DOHH2 (cell line): ENCODE data around the gene MYH11.

ENCODE experiments used
- H3F3A ChIP-seq: fragments of 200-600 bp; sonication (generic), shearing (Covaris generic); 2 replicates; pipeline ENCODE4 v1.6.0; 2016; ENCODE audit warnings: antibody characterized with exemption, mild to moderate bottlenecking; ENCODE audit not compliant: control insufficient read depth, insufficient read depth
- H3K27ac ChIP-seq: fragments of 200-600 bp; sonication (generic); 2 replicates; pipeline ENCODE4 v1.5.1; 2014; ENCODE audit warnings: low read depth, mild to moderate bottlenecking, low read length, moderate library complexity
- H3K27me3 ChIP-seq: fragments of 200-600 bp; sonication (generic); 2 replicates; pipeline ENCODE4 v1.6.1; 2014; ENCODE audit warnings: mild to moderate bottlenecking, low read length, mixed read lengths; ENCODE audit not compliant: control insufficient read depth
- H3K36me3 ChIP-seq: fragments of 200-600 bp; sonication (generic); 2 replicates; pipeline ENCODE4 v1.6.1; 2014; ENCODE audit warnings: mild to moderate bottlenecking, low read length, moderate library complexity, mixed read lengths; ENCODE audit not compliant: control insufficient read depth
- H3K4me1 ChIP-seq: fragments of 200-600 bp; sonication (generic); 2 replicates; pipeline ENCODE4 v1.6.1; 2014; ENCODE audit warnings: mild to moderate bottlenecking, low read length, mixed read lengths; ENCODE audit not compliant: control insufficient read depth
- H3K4me2 ChIP-seq: fragments of 200-600 bp; sonication (generic); 2 replicates; pipeline ENCODE4 v1.6.0; 2014; ENCODE audit warnings: mild to moderate bottlenecking, low read length, moderate library complexity
- H3K4me3 ChIP-seq: fragments of 200-600 bp; sonication (generic); 2 replicates; pipeline ENCODE4 v1.5.1; 2014; ENCODE audit warnings: mild to moderate bottlenecking, low read length, mixed read lengths
- H3K79me2 ChIP-seq: fragments of 200-600 bp; sonication (generic); 2 replicates; pipeline ENCODE4 v1.6.1; 2014; ENCODE audit warnings: mild to moderate bottlenecking, low read length, mixed read lengths; ENCODE audit not compliant: control insufficient read depth
- H3K9me2 ChIP-seq: fragments of 200-600 bp; sonication (generic); replicated peaks from 2 replicates; pipeline ENCODE4 v1.6.1; 2014; ENCODE audit warnings: mild to moderate bottlenecking, low read length, mixed read lengths; ENCODE audit not compliant: control insufficient read depth
- H3K9me3 ChIP-seq: fragments of 200-600 bp; sonication (generic); 2 replicates; pipeline ENCODE4 v1.6.1; 2014; ENCODE audit warnings: antibody characterized with exemption, low read length, mixed read lengths; ENCODE audit not compliant: control insufficient read depth, insufficient read depth
- H4K20me1 ChIP-seq: fragments of 200-600 bp; sonication (generic); 2 replicates; pipeline ENCODE4 v1.6.0; 2014; ENCODE audit warnings: low read depth, mild to moderate bottlenecking, antibody characterized with exemption, low read length, moderate library complexity; ENCODE audit not compliant: control insufficient read depth, insufficient read depth
- CTCF ChIP-seq: fragments of 200-600 bp; sonication (generic); IDR thresholded peaks from one replicate; pipeline ENCODE4 v1.5.1; 2014; ENCODE audit warnings: antibody characterized with exemption, mild to moderate bottlenecking, low read depth, low read length; ENCODE audit not compliant: poor library complexity, severe bottlenecking
- EZH2phosphoT487 ChIP-seq: fragments of 200-600 bp; sonication (generic); IDR thresholded peaks from 2 replicates; pipeline ENCODE4 v1.6.1; 2017; ENCODE audit warnings: borderline replicate concordance, mild to moderate bottlenecking, antibody characterized with exemption, low read length, moderate library complexity, mixed read lengths

MYH11 gene

GRCh38 chr16:15667091-15667742, 189.6 kb downstream of the MYH11 start:
- peaks cover 74% of the 10 kb centered on the region for H3K36me3 ChIP-seq

GRCh38 chr16:15665107-15665506, 191.7 kb downstream of the MYH11 start:
- Histone ChIP-seq H3K9me2 (no peaks in the 10 kb centered on the region), H3K79me2 (peaks cover 34% of the 10 kb centered on the region), H3K4me1 (no peaks in the 10 kb centered on the region), H3K4me3 (no peak overlapping the region), H3K4me2 (no peak overlapping the region), H3K9me3 (no peaks in the 10 kb centered on the region), H4K20me1 (0 out of 2 replicates have a peak, but pooled peaks cover 6% of the 10 kb centered on the region), H3F3A (no peaks in the 10 kb centered on the region), H3K36me3 (peaks cover 65% of the 10 kb centered on the region), H3K27ac (no peak overlapping the region), H3K27me3 (no peaks in the 10 kb centered on the region)
- TF ChIP-seq EZH2phosphoT487 (no peak), CTCF (no peak)

More at GRCh38 chr16:15667091-15667742, 189.6 kb downstream of the MYH11 start:
- H4K20me1 ChIP-seq, result no peaks in the 10 kb centered on the region
- H3K4me3 ChIP-seq, result no peak overlapping the region
- TF ChIP-seq CTCF (no peak), EZH2phosphoT487 (no peak)
- H3K9me2 ChIP-seq, result no peaks in the 10 kb centered on the region
- H3K27me3 ChIP-seq, result no peaks in the 10 kb centered on the region
- H3K4me2 ChIP-seq, result no peak overlapping the region
- H3K9me3 ChIP-seq, result no peaks in the 10 kb centered on the region
- H3F3A ChIP-seq, result no peaks in the 10 kb centered on the region
- H3K4me1 ChIP-seq, result no peaks in the 10 kb centered on the region
- H3K79me2 ChIP-seq, result peaks cover 13% of the 10 kb centered on the region
- H3K27ac ChIP-seq, result no peak overlapping the region

- 0 out of 2 replicates have a peak, but pooled peaks cover 13% of the 10 kb centered on the region for H4K20me1 ChIP-seq
- TF ChIP-seq CTCF, result no peak
- TF ChIP-seq EZH2phosphoT487, result no peak
- no peak overlapping the region for H3K4me2 ChIP-seq
- no peaks in the 10 kb centered on the region for H3K9me3 ChIP-seq
- H3K27me3 ChIP-seq, result no peaks in the 10 kb centered on the region
- H3F3A ChIP-seq, result peaks cover 7% of the 10 kb centered on the region
- peaks cover 28% of the 10 kb centered on the region for H3K4me1 ChIP-seq
- peaks cover 76% of the 10 kb centered on the region for H3K79me2 ChIP-seq
- H3K9me2 ChIP-seq, result no peaks in the 10 kb centered on the region
- no peak overlapping the region for H3K4me3 ChIP-seq
- no peak overlapping the region for H3K27ac ChIP-seq
- peaks cover 38% of the 10 kb centered on the region for H3K36me3 ChIP-seq
These were observed 196.6 kb downstream of the MYH11 start for GRCh38 chr16:15660203-15660601.
